GM19397 (cell line): Measurements from ENCODE around the gene DGKH.

Experiments
- ATAC-seq: cut with Tn5 transposase; IDR thresholded peaks from one replicate; pipeline ENCODE4 v1.9.1; 2021; ENCODE audit warnings: mild to moderate bottlenecking, moderate library complexity; ENCODE audit not compliant: unreplicated experiment

DGKH gene

GRCh38 chr13:42272115-42272803 lies 223.8 kb downstream of the DGKH start, which contains the start of gene AKAP11:
Gene AKAP11 (plus strand): TSS chr13:42272152. CDS start chr13:42286349, 14,197 bp downstream.
- peak; percentile 32 for ATAC-seq

GRCh38 chr13:42272804-42273175 lies 224.3 kb downstream of the DGKH start:
- ATAC-seq, result no peak

- no peak for ATAC-seq
These were observed 226.1 kb downstream of the DGKH start for GRCh38 chr13:42274386-42275097.

GRCh38 chr13:42275098-42275471 lies 226.6 kb downstream of the DGKH start:
- no peak for ATAC-seq

GRCh38 chr13:42275506-42275905 lies 227.1 kb downstream of the DGKH start:
- ATAC-seq, result no peak

GRCh38 chr13:42276683-42277082 lies 228.2 kb downstream of the DGKH start:
- ATAC-seq, result no peak

GRCh38 chr13:42277618-42278276 lies 229.3 kb downstream of the DGKH start:
- no peak for ATAC-seq

- ATAC-seq, result no peak
These were observed 230.6 kb downstream of the DGKH start for GRCh38 chr13:42279080-42279479.

- ATAC-seq, result no peak
These were observed 231.5 kb downstream of the DGKH start for GRCh38 chr13:42279986-42280385.

- ATAC-seq, result no peak
These were observed 232.1 kb downstream of the DGKH start for GRCh38 chr13:42280537-42280936.

- no peak for ATAC-seq
These were observed 235.1 kb downstream of the DGKH start for GRCh38 chr13:42283574-42283973.

- no peak for ATAC-seq
These were observed 235.6 kb downstream of the DGKH start for GRCh38 chr13:42284068-42284467.
